ENCODE results near the gene GAS2L1.

DNA sequence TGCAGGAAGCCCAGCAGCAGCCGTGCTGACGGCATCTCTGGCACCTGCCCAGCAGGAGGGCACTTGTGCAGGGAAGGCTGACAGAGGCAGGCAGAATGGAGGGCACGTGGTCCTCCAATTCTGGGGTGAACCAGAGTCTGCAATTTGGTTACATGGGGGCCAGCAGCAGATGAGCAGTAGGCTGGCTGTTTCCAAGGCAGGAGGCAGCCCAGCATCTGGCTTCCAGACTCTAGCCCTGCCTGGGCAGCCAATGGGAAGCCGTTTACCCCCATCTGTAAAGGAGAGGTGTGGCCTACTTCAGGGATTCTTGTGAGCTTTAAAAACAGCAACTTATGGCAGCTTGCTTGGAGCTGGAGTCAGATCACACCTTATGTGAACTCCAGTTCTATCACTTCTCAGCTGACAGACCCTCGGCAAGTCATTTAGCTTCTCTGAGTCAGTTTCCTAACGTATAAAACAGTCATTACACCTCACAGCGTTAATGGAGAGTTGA is 36.9 kb downstream of the GAS2L1 start:
- no peak for TF ChIP-seq POLR2A (IDR thresholded peaks at IDR 0.05)
- TF ChIP-seq, protein P1, sequence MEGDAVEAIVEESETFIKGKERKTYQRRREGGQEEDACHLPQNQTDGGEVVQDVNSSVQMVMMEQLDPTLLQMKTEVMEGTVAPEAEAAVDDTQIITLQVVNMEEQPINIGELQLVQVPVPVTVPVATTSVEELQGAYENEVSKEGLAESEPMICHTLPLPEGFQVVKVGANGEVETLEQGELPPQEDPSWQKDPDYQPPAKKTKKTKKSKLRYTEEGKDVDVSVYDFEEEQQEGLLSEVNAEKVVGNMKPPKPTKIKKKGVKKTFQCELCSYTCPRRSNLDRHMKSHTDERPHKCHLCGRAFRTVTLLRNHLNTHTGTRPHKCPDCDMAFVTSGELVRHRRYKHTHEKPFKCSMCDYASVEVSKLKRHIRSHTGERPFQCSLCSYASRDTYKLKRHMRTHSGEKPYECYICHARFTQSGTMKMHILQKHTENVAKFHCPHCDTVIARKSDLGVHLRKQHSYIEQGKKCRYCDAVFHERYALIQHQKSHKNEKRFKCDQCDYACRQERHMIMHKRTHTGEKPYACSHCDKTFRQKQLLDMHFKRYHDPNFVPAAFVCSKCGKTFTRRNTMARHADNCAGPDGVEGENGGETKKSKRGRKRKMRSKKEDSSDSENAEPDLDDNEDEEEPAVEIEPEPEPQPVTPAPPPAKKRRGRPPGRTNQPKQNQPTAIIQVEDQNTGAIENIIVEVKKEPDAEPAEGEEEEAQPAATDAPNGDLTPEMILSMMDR (IDR thresholded peaks at IDR 0.05) = no peak
